Measurements from ENCODE around the gene TRIM66.

GRCh38 chr11:8596504-8597046, 85.9 kb downstream of the TRIM66 start:
- TF ChIP-seq EZH2 (IDR thresholded peaks at IDR 0.05; ENCODE audit: borderline replicate concordance, low read depth, low read length, severe bottlenecking) (no peak), POLR2A (IDR thresholded peaks at IDR 0.05; ENCODE audit: low read depth, low read length) (no peak), CTCF (IDR thresholded peaks at IDR 0.05; ENCODE audit: extremely low read depth in 1 of 2, insufficient read depth in 1 of 2, low read depth in 1 of 2, low read length in 2 of 2) (no peak), JUN (IDR thresholded peaks at IDR 0.05; ENCODE audit: borderline replicate concordance, insufficient read depth, insufficient read length, low read depth) (no peak), MAX (IDR thresholded peaks at IDR 0.05; ENCODE audit: insufficient read depth, insufficient read length) (no peak), MYC (IDR thresholded peaks at IDR 0.05; ENCODE audit: low read depth, low read length) (no peak), POLR2AphosphoS5 (IDR thresholded peaks at IDR 0.05; ENCODE audit: insufficient read depth, low read depth, low read length) (no peak), FOS (IDR thresholded peaks at IDR 0.05; ENCODE audit: borderline replicate concordance, insufficient read depth, low read length) (no peak), GATA2 (IDR thresholded peaks at IDR 0.05; ENCODE audit: insufficient read depth, insufficient read length, low read depth, low read length) (no peak)

Data from endothelial cell of umbilical vein (primary cell).